ENCODE measurements around the gene SMIM32.

The SMIM32 gene

DNA sequence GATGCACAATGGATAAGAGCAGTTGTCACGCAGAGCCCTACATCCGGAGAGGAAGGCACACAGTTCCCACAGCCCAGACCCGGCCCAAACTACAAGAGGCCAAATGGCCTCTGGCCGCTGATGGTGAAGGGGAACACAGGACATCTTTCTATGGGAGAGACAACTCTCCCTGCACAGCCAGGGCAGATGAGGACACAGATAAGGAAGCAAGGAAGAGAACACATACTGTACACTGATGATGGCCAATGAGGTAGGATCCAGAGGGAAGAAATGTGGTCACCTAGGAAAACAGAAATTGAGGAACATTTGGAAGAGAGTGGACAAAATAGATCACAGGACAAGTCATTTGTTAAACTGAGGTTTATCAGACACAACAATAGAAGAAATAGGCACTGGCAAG lies 28.4 kb upstream of the SMIM32 start:
- H3K36me3 ChIP-seq (ENCODE audit: insufficient read depth, low read length) = no peaks in the 10 kb centered on the region
- no peak overlapping the region for H3K4me3 ChIP-seq (ENCODE audit: low read length, poor library complexity, severe bottlenecking)
- no peaks in the 10 kb centered on the region for H3K27me3 ChIP-seq (ENCODE audit: insufficient read depth, low read length, poor library complexity, severe bottlenecking)
- H2AFZ ChIP-seq (ENCODE audit: low read length) = no peak overlapping the region
- H4K20me1 ChIP-seq (ENCODE audit: insufficient read depth, low read length, poor library complexity, severe bottlenecking) = no peaks in the 10 kb centered on the region
- H3K9me3 ChIP-seq (ENCODE audit: insufficient read depth, low read depth, low read length) = no peaks in the 10 kb centered on the region
- no peaks in the 10 kb centered on the region for H3F3A ChIP-seq (ENCODE audit: low read depth)
- no peaks in the 10 kb centered on the region for H3K4me1 ChIP-seq (ENCODE audit: insufficient read depth, low read length, poor library complexity, severe bottlenecking)
- no peak overlapping the region for H3K4me2 ChIP-seq (ENCODE audit: low read depth, low read length, poor library complexity, severe bottlenecking)
- H3K79me2 ChIP-seq (ENCODE audit: insufficient read depth, low read length) = no peaks in the 10 kb centered on the region
- TF ChIP-seq, protein P1, sequence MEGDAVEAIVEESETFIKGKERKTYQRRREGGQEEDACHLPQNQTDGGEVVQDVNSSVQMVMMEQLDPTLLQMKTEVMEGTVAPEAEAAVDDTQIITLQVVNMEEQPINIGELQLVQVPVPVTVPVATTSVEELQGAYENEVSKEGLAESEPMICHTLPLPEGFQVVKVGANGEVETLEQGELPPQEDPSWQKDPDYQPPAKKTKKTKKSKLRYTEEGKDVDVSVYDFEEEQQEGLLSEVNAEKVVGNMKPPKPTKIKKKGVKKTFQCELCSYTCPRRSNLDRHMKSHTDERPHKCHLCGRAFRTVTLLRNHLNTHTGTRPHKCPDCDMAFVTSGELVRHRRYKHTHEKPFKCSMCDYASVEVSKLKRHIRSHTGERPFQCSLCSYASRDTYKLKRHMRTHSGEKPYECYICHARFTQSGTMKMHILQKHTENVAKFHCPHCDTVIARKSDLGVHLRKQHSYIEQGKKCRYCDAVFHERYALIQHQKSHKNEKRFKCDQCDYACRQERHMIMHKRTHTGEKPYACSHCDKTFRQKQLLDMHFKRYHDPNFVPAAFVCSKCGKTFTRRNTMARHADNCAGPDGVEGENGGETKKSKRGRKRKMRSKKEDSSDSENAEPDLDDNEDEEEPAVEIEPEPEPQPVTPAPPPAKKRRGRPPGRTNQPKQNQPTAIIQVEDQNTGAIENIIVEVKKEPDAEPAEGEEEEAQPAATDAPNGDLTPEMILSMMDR (conservative IDR thresholded peaks at IDR 0.05; ENCODE audit: low read length) = no peak
- no peak for TF ChIP-seq EZH2phosphoT487 (IDR thresholded peaks at IDR 0.05; ENCODE audit: borderline replicate concordance)
- H3K9ac ChIP-seq (ENCODE audit: low read depth, low read length, poor library complexity, severe bottlenecking) = no peak overlapping the region
- no peaks in the 10 kb centered on the region for H3K9me2 ChIP-seq (replicated peaks; ENCODE audit: low read depth, low read length)

DNA sequence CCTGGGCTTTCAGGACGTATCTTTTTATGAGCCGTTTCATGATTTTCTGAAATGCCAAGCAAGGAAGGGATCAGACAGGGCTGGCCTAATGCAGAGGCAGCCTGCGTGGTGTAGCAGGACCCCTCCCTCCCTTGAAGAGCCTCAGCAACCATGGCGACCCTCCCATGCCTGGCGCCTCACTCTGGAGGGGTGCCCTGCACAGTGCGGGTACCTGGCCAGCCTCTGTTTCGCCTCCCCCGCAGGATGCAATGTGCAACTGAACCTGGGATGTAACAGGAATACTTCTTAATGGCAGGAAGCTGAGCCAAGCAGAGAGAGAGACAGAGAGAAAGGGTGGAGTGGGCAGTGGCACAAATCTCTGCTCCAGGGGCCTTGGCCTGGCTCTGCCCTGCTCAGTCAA lies 23.3 kb upstream of the SMIM32 start:
- Histone ChIP-seq H3K4me2 (ENCODE audit: low read depth, low read length, poor library complexity, severe bottlenecking) (no peak overlapping the region), H3K9me2 (replicated peaks; ENCODE audit: low read depth, low read length) (no peaks in the 10 kb centered on the region), H3K79me2 (ENCODE audit: insufficient read depth, low read length) (no peaks in the 10 kb centered on the region), H3K36me3 (ENCODE audit: insufficient read depth, low read length) (no peaks in the 10 kb centered on the region), H4K20me1 (ENCODE audit: insufficient read depth, low read length, poor library complexity, severe bottlenecking) (no peaks in the 10 kb centered on the region), H3K4me3 (ENCODE audit: low read length, poor library complexity, severe bottlenecking) (no peak overlapping the region), H3K9ac (ENCODE audit: low read depth, low read length, poor library complexity, severe bottlenecking) (no peak overlapping the region), H3K9me3 (ENCODE audit: insufficient read depth, low read depth, low read length) (no peaks in the 10 kb centered on the region), H3F3A (ENCODE audit: low read depth) (no peaks in the 10 kb centered on the region), H2AFZ (ENCODE audit: low read length) (no peak overlapping the region), H3K27me3 (ENCODE audit: insufficient read depth, low read length, poor library complexity, severe bottlenecking) (no peaks in the 10 kb centered on the region), H3K4me1 (ENCODE audit: insufficient read depth, low read length, poor library complexity, severe bottlenecking) (no peaks in the 10 kb centered on the region)
- no peak for TF ChIP-seq EZH2phosphoT487 (IDR thresholded peaks at IDR 0.05; ENCODE audit: borderline replicate concordance)
- TF ChIP-seq, protein P1 (conservative IDR thresholded peaks at IDR 0.05; ENCODE audit: low read length) = no peak

DNA sequence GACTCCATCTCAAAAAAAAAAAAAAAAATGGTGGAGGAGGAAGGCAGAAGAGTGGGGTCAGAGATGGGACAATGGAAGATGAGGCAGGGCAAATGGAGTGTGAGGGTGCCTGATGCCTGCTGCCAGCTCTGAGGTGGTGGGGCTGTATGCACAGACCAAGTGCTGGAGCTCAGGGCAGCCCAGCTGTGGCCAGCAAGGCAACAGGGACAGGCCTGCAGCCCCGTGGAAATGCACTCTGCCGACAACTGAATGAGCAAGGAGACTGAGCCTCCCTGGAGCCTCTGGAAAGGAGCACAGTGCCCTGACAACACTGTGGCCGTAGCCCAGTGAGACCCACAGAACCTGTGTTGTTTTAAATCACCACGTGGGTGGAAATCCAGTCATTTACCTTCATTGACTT lies 22.9 kb upstream of the SMIM32 start:
- Histone ChIP-seq H2AFZ (ENCODE audit: low read length) (no peak overlapping the region), H3K27me3 (ENCODE audit: insufficient read depth, low read length, poor library complexity, severe bottlenecking) (no peaks in the 10 kb centered on the region), H3K36me3 (ENCODE audit: insufficient read depth, low read length) (no peaks in the 10 kb centered on the region), H3K4me1 (ENCODE audit: insufficient read depth, low read length, poor library complexity, severe bottlenecking) (no peaks in the 10 kb centered on the region), H4K20me1 (ENCODE audit: insufficient read depth, low read length, poor library complexity, severe bottlenecking) (no peaks in the 10 kb centered on the region), H3K4me2 (ENCODE audit: low read depth, low read length, poor library complexity, severe bottlenecking) (no peak overlapping the region), H3K79me2 (ENCODE audit: insufficient read depth, low read length) (no peaks in the 10 kb centered on the region), H3K4me3 (ENCODE audit: low read length, poor library complexity, severe bottlenecking) (no peak overlapping the region), H3F3A (ENCODE audit: low read depth) (no peaks in the 10 kb centered on the region), H3K9me3 (ENCODE audit: insufficient read depth, low read depth, low read length) (no peaks in the 10 kb centered on the region), H3K9me2 (replicated peaks; ENCODE audit: low read depth, low read length) (no peaks in the 10 kb centered on the region), H3K9ac (ENCODE audit: low read depth, low read length, poor library complexity, severe bottlenecking) (no peak overlapping the region)
- TF ChIP-seq, protein P1 (conservative IDR thresholded peaks at IDR 0.05; ENCODE audit: low read length) = no peak
- no peak for TF ChIP-seq EZH2phosphoT487 (IDR thresholded peaks at IDR 0.05; ENCODE audit: borderline replicate concordance)

Measured in Loucy (cell line).